Nephron (organoid): ENCODE data around the gene PLBD2.
A peak's percentile ranks its signal among the peaks of the same experiment; 100 is the strongest.

Experiments used
- H3K27ac Mint-ChIP-seq, 3 experiments: 2 replicates each; pipeline ENCODE4 v1.8.0; 2020; ENCODE audit warnings: mixed read lengths in 3 of 3, mild to moderate bottlenecking in 2 of 3, moderate library complexity in 1 of 3
- H3K27me3 Mint-ChIP-seq: 2 replicates; pipeline ENCODE4 v1.8.0; 2021; ENCODE audit warnings: low read depth, mild to moderate bottlenecking, moderate library complexity, mixed read lengths
- H3K36me3 Mint-ChIP-seq: 2 replicates; pipeline ENCODE4 v1.8.0; 2020; ENCODE audit warnings: low read depth, mixed read lengths
- H3K4me1 Mint-ChIP-seq: 2 replicates; pipeline ENCODE4 v1.8.0; 2020; ENCODE audit warnings: mixed read lengths
- H3K4me3 Mint-ChIP-seq, 3 experiments: 2 replicates each; pipeline ENCODE4 v1.8.0; 2020; ENCODE audit warnings: mild to moderate bottlenecking in 3 of 3, mixed read lengths in 3 of 3, moderate library complexity in 2 of 3
- H3K9me3 Mint-ChIP-seq: 2 replicates; pipeline ENCODE4 v1.8.0; 2020; ENCODE audit warnings: mixed read lengths
- TF ChIP-seq, protein P1 (sequence below), 3 experiments: fragments of 200-600 bp; sonication (generic); IDR thresholded peaks; one replicate each; pipeline ENCODE4 v1.5.0; 2021; ENCODE audit warnings: antibody characterized with exemption in 3 of 3; ENCODE audit not compliant: unreplicated experiment in 3 of 3

PLBD2 gene

GRCh38 chr12:113332688-113333417 lies 25.5 kb upstream of the PLBD2 start:
- Mint-ChIP-seq H3K4me1 (peaks cover 5% of the 10 kb centered on the region), H3K9me3 (no peaks in the 10 kb centered on the region), H3K27ac (no peak overlapping the region), H3K36me3 (peaks cover 8% of the 10 kb centered on the region), H3K4me3 (peak overlapping the region; percentile 6 to 41 (median 17)), H3K27me3 (peaks cover 38% of the 10 kb centered on the region)
- TF ChIP-seq, protein P1, sequence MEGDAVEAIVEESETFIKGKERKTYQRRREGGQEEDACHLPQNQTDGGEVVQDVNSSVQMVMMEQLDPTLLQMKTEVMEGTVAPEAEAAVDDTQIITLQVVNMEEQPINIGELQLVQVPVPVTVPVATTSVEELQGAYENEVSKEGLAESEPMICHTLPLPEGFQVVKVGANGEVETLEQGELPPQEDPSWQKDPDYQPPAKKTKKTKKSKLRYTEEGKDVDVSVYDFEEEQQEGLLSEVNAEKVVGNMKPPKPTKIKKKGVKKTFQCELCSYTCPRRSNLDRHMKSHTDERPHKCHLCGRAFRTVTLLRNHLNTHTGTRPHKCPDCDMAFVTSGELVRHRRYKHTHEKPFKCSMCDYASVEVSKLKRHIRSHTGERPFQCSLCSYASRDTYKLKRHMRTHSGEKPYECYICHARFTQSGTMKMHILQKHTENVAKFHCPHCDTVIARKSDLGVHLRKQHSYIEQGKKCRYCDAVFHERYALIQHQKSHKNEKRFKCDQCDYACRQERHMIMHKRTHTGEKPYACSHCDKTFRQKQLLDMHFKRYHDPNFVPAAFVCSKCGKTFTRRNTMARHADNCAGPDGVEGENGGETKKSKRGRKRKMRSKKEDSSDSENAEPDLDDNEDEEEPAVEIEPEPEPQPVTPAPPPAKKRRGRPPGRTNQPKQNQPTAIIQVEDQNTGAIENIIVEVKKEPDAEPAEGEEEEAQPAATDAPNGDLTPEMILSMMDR (IDR thresholded peaks at IDR 0.05; ENCODE audit: unreplicated experiment in 3 of 3) = no peak

GRCh38 chr12:113333418-113333750 lies 25.0 kb upstream of the PLBD2 start:
- Mint-ChIP-seq H3K9me3 (no peaks in the 10 kb centered on the region), H3K4me3 (peak overlapping the region in 2 of 3 experiments; percentile 6 to 92), H3K27me3 (peaks cover 38% of the 10 kb centered on the region), H3K27ac (no peak overlapping the region), H3K4me1 (peaks cover 5% of the 10 kb centered on the region), H3K36me3 (peaks cover 8% of the 10 kb centered on the region)
- TF ChIP-seq, protein P1 (IDR thresholded peaks at IDR 0.05; ENCODE audit: unreplicated experiment in 3 of 3) = no peak

- Mint-ChIP-seq H3K4me1 (peaks cover 5% of the 10 kb centered on the region), H3K27ac (no peak overlapping the region), H3K9me3 (no peaks in the 10 kb centered on the region), H3K4me3 (peak overlapping the region; percentile 89 to 92 (median 91)), H3K36me3 (peaks cover 8% of the 10 kb centered on the region), H3K27me3 (peaks cover 38% of the 10 kb centered on the region)
- TF ChIP-seq, protein P1 (IDR thresholded peaks at IDR 0.05; ENCODE audit: unreplicated experiment in 3 of 3) = no peak
Observed at GRCh38 chr12:113333877-113334785, 24.3 kb upstream of the PLBD2 start.

- peaks cover 33% of the 10 kb centered on the region for H3K27me3 Mint-ChIP-seq
- TF ChIP-seq, protein P1 (IDR thresholded peaks at IDR 0.05; ENCODE audit: unreplicated experiment in 3 of 3) = no peak
- peaks cover 5% of the 10 kb centered on the region for H3K4me1 Mint-ChIP-seq
- no peaks in the 10 kb centered on the region for H3K9me3 Mint-ChIP-seq
- peak within 1 kb of the TSS; percentile 89 to 92 (median 91) for H3K4me3 Mint-ChIP-seq
- no peak within 1 kb of the TSS for H3K27ac Mint-ChIP-seq
- H3K36me3 Mint-ChIP-seq = peaks cover 8% of the 10 kb centered on the region
Observed at GRCh38 chr12:113334786-113335539, 23.4 kb upstream of the PLBD2 start, which contains the start of gene SLC8B1. TSS of gene SLC8B1 (minus strand) at chr12:113335109. CDS start at chr12:113332878, 2,231 bp downstream.

- H3K4me3 Mint-ChIP-seq = no peak overlapping the region
- no peaks in the 10 kb centered on the region for H3K9me3 Mint-ChIP-seq
- H3K4me1 Mint-ChIP-seq = peaks cover 2% of the 10 kb centered on the region
- TF ChIP-seq, protein P1 (IDR thresholded peaks at IDR 0.05; ENCODE audit: unreplicated experiment in 3 of 3) = no peak
- no peaks in the 10 kb centered on the region for H3K36me3 Mint-ChIP-seq
- no peak overlapping the region for H3K27ac Mint-ChIP-seq
- peaks cover 30% of the 10 kb centered on the region for H3K27me3 Mint-ChIP-seq
Observed at GRCh38 chr12:113339540-113339939, 18.8 kb upstream of the PLBD2 start.
